Measurements from ENCODE around the gene PDZD2. TPM values are rescaled to one million over a fixed set of nuclear protein-coding genes. Genes with fewer than 3 reads are reported as not detected.

PDZD2 gene
- total and polyA plus RNA-seq, 2 experiments from 2014 or later: 8.3 to 16.9 TPM

DNA sequence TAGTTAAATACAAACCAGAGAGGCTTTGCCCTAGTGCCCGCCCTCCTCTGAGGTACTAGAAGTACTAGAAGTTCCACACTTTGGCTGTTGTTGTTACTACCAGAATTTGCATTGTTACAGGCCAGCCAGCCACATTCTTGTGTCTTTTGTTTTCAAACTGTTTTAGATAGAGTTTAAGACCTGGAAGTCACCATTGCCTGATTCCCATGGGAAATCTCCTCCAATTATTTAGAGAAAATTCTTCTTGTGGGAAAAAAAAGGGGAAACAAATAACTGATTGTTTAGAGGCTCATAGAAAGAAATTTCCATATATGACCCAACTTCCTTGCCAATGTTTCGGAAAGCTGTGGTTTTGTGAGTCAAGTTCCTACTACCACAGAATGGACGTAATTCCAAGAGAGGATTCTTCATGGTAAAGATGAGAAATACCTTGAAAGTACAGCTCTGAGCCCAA, 282.9 kb downstream of the PDZD2 start (continued):
- TF ChIP-seq, protein P1, sequence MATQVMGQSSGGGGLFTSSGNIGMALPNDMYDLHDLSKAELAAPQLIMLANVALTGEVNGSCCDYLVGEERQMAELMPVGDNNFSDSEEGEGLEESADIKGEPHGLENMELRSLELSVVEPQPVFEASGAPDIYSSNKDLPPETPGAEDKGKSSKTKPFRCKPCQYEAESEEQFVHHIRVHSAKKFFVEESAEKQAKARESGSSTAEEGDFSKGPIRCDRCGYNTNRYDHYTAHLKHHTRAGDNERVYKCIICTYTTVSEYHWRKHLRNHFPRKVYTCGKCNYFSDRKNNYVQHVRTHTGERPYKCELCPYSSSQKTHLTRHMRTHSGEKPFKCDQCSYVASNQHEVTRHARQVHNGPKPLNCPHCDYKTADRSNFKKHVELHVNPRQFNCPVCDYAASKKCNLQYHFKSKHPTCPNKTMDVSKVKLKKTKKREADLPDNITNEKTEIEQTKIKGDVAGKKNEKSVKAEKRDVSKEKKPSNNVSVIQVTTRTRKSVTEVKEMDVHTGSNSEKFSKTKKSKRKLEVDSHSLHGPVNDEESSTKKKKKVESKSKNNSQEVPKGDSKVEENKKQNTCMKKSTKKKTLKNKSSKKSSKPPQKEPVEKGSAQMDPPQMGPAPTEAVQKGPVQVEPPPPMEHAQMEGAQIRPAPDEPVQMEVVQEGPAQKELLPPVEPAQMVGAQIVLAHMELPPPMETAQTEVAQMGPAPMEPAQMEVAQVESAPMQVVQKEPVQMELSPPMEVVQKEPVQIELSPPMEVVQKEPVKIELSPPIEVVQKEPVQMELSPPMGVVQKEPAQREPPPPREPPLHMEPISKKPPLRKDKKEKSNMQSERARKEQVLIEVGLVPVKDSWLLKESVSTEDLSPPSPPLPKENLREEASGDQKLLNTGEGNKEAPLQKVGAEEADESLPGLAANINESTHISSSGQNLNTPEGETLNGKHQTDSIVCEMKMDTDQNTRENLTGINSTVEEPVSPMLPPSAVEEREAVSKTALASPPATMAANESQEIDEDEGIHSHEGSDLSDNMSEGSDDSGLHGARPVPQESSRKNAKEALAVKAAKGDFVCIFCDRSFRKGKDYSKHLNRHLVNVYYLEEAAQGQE (IDR thresholded peaks at IDR 0.05; ENCODE audit: unreplicated experiment): no peak
- TF ChIP-seq, protein P2, sequence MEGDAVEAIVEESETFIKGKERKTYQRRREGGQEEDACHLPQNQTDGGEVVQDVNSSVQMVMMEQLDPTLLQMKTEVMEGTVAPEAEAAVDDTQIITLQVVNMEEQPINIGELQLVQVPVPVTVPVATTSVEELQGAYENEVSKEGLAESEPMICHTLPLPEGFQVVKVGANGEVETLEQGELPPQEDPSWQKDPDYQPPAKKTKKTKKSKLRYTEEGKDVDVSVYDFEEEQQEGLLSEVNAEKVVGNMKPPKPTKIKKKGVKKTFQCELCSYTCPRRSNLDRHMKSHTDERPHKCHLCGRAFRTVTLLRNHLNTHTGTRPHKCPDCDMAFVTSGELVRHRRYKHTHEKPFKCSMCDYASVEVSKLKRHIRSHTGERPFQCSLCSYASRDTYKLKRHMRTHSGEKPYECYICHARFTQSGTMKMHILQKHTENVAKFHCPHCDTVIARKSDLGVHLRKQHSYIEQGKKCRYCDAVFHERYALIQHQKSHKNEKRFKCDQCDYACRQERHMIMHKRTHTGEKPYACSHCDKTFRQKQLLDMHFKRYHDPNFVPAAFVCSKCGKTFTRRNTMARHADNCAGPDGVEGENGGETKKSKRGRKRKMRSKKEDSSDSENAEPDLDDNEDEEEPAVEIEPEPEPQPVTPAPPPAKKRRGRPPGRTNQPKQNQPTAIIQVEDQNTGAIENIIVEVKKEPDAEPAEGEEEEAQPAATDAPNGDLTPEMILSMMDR (conservative IDR thresholded peaks at IDR 0.05; ENCODE audit: low read depth in 2 of 2): no peak
- no peak for TF ChIP-seq STAT1 (IDR thresholded peaks at IDR 0.05; ENCODE audit: unreplicated experiment)
- TF ChIP-seq JUNB (IDR thresholded peaks at IDR 0.05; ENCODE audit: unreplicated experiment): no peak
- TF ChIP-seq, protein P3, sequence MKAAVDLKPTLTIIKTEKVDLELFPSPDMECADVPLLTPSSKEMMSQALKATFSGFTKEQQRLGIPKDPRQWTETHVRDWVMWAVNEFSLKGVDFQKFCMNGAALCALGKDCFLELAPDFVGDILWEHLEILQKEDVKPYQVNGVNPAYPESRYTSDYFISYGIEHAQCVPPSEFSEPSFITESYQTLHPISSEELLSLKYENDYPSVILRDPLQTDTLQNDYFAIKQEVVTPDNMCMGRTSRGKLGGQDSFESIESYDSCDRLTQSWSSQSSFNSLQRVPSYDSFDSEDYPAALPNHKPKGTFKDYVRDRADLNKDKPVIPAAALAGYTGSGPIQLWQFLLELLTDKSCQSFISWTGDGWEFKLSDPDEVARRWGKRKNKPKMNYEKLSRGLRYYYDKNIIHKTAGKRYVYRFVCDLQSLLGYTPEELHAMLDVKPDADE (IDR thresholded peaks at IDR 0.05): no peak
- no peak for TF ChIP-seq EZH2 (IDR thresholded peaks at IDR 0.05; ENCODE audit: low read depth, unreplicated experiment)
- no peak for TF ChIP-seq CREB1 (CRISPR knock-in tag; IDR thresholded peaks at IDR 0.05; ENCODE audit: low read depth)
- no peak for TF ChIP-seq ZNF331 (CRISPR knock-in tag; IDR thresholded peaks at IDR 0.05; ENCODE audit: low read depth)
- no peak for TF ChIP-seq NANOG (IDR thresholded peaks at IDR 0.05; ENCODE audit: borderline replicate concordance)

DNA sequence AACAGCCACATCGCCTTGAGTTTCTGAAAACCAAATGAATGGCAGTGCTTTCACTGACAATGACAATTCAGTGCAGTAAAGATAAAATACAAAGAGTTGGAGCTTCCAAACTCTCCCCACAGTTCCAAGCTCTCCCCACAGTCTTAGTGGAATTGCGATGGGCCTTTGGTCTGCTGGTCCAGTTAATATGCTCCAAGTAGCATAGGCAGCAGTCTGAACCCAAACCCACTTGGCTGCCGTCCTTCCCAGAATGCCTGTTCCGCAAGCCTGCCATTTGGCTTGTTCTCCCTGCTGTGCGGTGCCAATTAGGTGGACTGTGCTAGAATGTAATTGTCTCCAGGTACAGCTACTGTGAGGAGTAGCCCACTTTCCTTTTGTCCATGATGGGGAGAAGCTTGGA, 285.1 kb downstream of the PDZD2 start:
- H4K20me1 ChIP-seq (replicated peaks; ENCODE audit: insufficient read depth): no peaks in the 10 kb centered on the region
- H3K9me2 ChIP-seq (ENCODE audit: insufficient read depth): no peaks in the 10 kb centered on the region
- ATAC-seq (no peak), DNase-seq (ENCODE audit: low spot score) (no peak)
- H3K4me3 Mint-ChIP-seq: no peak overlapping the region
- H3K36me3 ChIP-seq (ENCODE audit: insufficient read depth): no peaks in the 10 kb centered on the region
- H3K27ac ChIP-seq (ENCODE audit: low read depth): no peak overlapping the region
- no peak overlapping the region for H3K27ac Mint-ChIP-seq
- H3K27me3 ChIP-seq (ENCODE audit: insufficient read depth): no peaks in the 10 kb centered on the region
- no peaks in the 10 kb centered on the region for H3K79me2 ChIP-seq (replicated peaks; ENCODE audit: insufficient read depth)
- peaks cover 3% of the 10 kb centered on the region for H3K27me3 Mint-ChIP-seq (ENCODE audit: insufficient read depth, low read depth, poor library complexity)
- H3K4me1 Mint-ChIP-seq: peaks cover 7% of the 10 kb centered on the region; the same call in 2 of the 3 replicates
- no peak overlapping the region for H2AFZ ChIP-seq
- no peaks in the 10 kb centered on the region; the same call in 1 of the 2 replicates for H3K4me1 ChIP-seq (ENCODE audit: insufficient read depth)
- no peak overlapping the region for H3K4me3 ChIP-seq
- H3F3A ChIP-seq (replicated peaks; ENCODE audit: low read depth): no peaks in the 10 kb centered on the region
- H3K9me3 Mint-ChIP-seq: no peaks in the 10 kb centered on the region
- no peak overlapping the region for H3K4me2 ChIP-seq
- H3K36me3 Mint-ChIP-seq (ENCODE audit: low read depth): no peaks in the 10 kb centered on the region
- TF ChIP-seq CREB1 (CRISPR knock-in tag; IDR thresholded peaks at IDR 0.05; ENCODE audit: low read depth) (no peak), NANOG (IDR thresholded peaks at IDR 0.05; ENCODE audit: borderline replicate concordance) (no peak), ZNF114 (CRISPR knock-in tag; IDR thresholded peaks at IDR 0.05) (no peak), POLR2AphosphoS5 (IDR thresholded peaks at IDR 0.05; ENCODE audit: low read depth) (no peak), EZH2 (IDR thresholded peaks at IDR 0.05; ENCODE audit: low read depth, unreplicated experiment) (no peak)
- TF ChIP-seq, protein P1 (IDR thresholded peaks at IDR 0.05; ENCODE audit: unreplicated experiment): no peak
- TF ChIP-seq, protein P3 (IDR thresholded peaks at IDR 0.05): no peak

Data from GM23338 (cell line).